SH-SY5Y (cell line): ENCODE data around the gene HYAL1.

Experiments
- GATA2 ChIP-seq: IDR thresholded peaks from 2 replicates; pipeline ENCODE4 v1.6.1; 2011; ENCODE audit warnings: mild to moderate bottlenecking, low read depth, low read length
- GATA3 ChIP-seq: IDR thresholded peaks from 2 replicates; pipeline ENCODE4 v1.6.1; 2011; ENCODE audit warnings: low read depth, mild to moderate bottlenecking, low read length, moderate library complexity

HYAL1 gene, protein sequence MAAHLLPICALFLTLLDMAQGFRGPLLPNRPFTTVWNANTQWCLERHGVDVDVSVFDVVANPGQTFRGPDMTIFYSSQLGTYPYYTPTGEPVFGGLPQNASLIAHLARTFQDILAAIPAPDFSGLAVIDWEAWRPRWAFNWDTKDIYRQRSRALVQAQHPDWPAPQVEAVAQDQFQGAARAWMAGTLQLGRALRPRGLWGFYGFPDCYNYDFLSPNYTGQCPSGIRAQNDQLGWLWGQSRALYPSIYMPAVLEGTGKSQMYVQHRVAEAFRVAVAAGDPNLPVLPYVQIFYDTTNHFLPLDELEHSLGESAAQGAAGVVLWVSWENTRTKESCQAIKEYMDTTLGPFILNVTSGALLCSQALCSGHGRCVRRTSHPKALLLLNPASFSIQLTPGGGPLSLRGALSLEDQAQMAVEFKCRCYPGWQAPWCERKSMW

DNA sequence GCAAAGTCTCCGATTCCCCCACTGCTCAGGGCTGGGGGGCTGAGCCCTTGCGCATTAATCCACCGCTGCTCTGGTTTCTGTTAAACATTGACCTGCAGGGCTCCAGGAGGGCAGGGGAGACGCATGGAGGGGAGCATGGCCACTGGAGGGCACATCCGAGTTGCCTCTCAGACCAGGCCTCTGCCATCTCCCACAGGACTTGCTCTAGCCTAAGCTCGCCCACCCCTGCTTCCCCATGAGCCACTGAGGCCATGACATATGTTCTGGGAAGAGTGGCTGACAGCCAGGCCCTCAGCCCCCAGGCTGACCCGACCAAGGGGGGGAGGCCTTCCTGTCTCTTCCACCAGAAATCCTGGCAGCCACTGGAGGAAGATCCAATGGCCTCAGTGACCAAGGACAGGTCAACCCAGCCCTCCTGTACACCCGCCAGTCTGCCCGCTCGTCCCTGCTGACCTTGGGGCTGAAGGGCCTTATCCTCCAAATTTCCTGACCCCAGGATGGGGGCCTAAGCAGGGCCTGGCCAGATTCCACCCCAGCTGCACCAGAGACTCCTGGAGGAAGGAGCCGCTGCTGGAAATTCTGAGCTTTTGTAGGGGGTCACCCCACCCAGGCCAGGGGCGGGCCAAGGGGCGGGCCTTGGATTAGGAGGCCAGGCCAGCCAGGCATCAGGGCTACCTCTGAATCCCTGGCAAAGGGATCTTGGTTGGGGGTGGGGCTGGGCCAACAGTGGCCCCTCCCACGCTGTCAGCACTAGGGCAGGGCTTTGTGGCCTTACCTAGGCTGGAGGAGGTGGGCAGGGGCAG lies at the start of gene HYAL1:
Gene HYAL1 (minus strand): TSS at position 562 of the 803 bp plus-strand sequence. CDS start 618 bp downstream, outside the sequence.
- TF ChIP-seq GATA2 = no peak
- TF ChIP-seq GATA3 = no peak

DNA sequence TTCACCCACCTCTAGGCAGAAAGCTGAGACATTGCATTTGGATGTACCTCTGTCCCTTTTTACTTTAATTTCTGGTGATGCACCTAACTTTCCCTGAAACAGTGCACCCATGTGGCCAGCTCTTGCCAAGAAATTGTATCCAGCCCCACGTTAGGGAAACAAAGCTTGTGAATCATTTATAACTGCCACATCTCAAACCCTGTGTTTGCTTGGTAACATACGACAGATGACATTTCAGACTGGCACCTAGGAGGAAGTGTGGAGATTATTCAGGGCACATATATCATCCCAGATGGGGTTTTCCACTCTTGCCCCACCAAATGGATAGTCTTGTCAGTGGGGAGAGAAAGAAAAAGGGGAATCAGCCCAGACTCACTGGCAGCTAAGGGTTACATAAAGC lies 49.4 kb upstream of the HYAL1 start:
- no peak for TF ChIP-seq GATA2
- no peak for TF ChIP-seq GATA3

DNA sequence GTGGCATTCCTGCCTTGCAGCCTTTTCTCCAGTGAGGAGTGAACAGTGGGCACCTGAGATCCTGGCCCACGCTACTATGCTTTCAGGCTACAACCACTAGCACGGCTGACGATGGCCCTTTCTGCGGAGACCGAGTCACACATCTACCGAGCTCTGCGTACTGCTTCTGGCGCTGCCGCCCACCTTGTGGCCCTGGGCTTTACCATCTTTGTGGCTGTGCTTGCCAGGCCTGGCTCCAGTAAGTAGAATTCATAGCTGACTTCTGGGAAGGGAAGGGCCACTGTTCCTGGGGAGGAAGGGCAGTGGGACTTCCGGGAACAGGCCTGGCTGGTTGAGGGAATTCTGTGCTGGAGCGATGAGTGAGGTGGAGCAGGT lies 47.9 kb upstream of the HYAL1 start:
- no peak for TF ChIP-seq GATA2

DNA sequence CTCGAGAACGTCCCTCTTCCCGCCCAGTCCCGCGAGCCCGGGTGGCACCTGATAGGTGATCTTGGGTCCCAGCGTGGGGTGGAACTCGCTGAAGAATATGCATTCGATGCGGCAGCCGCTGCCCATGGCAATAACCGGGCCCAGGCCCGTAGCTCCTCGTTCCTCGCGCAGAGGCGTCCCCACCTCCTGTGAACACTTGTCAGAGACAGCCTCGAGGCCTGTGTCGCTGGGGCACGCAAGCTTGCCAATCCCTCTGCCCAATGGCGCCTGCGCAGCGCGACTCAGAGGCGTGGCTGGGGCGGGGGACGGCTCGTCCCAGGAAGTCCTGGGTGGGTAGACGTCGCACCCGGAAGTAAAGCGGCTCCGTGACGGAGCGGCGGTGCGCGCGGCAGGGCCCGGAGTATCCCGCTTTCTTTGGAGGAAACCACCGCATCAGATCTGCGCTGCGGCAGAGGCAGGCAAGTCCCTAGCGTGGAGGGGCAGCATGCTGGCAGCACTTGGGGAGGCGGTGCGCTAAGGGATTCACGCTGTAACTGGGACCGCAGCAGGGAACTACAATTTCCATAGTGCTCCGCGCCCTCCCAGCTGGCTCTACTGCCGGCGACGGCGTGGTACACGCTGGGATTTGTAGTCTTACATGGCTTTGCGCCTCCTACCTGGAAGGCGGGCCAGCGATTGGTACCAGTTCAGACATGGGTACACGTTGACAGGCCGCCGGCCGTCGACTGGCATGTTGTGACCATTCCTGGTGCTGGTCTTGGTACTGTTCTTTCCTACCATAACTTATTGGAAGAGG lies 47.4 kb upstream of the HYAL1 start, which contains the start of the genes CYB561D2 and NPRL2:
Gene CYB561D2 (plus strand): TSS at position 336 of the 796 bp plus-strand sequence. CDS start 572 bp downstream, outside the sequence.
Gene NPRL2 (minus strand): TSS at position 249 of the 796 bp plus-strand sequence. CDS start 123 bp downstream, at position 126.
- TF ChIP-seq GATA3 = no peak
- no peak for TF ChIP-seq GATA2

DNA sequence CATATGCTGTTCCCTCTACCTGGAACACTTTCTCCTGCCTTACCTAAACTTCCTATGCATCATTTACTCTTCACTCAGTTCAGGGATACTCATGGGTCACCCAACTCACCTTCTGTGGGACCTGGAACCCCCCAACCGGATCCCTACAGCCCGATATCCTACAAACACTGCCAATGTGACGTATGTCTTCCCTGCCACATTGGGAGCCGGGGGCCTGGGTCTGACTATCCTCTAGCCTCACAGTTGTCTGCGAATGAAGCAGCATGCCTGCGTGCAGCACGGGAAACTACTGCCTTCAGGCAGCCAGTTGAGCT lies 46.8 kb upstream of the HYAL1 start:
- no peak for TF ChIP-seq GATA2
- no peak for TF ChIP-seq GATA3

DNA sequence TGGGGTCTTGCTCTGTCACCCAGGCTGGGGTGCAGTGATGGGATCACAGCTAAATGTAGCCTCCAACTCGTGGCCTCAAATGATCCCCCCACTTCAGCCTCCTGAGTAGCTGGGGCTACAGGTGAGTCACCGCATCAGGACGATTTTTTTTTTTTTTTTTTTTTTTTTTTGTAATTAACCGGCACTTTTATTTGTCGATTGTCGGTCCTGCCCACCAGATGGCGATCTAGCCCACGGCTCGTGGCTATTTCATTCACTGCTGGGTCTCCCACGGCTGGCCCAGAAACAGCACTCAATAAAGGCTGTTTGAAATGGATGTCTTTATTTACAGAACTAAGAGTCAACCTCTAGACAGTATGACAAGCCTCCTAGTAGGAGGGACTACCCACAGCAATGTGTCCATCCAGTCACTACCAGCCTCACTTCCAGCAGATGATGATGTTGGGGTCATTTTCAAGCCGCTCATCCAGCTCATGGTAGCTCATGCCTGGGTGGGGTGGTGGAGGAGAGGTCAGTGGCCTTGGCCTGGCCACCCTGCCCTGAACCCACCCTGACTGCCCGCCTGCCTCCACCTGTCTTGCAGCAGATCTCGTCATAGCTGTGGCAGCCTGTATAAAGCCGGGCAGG lies 43.9 kb upstream of the HYAL1 start:
- TF ChIP-seq GATA2 (no peak), GATA3 (no peak)

DNA sequence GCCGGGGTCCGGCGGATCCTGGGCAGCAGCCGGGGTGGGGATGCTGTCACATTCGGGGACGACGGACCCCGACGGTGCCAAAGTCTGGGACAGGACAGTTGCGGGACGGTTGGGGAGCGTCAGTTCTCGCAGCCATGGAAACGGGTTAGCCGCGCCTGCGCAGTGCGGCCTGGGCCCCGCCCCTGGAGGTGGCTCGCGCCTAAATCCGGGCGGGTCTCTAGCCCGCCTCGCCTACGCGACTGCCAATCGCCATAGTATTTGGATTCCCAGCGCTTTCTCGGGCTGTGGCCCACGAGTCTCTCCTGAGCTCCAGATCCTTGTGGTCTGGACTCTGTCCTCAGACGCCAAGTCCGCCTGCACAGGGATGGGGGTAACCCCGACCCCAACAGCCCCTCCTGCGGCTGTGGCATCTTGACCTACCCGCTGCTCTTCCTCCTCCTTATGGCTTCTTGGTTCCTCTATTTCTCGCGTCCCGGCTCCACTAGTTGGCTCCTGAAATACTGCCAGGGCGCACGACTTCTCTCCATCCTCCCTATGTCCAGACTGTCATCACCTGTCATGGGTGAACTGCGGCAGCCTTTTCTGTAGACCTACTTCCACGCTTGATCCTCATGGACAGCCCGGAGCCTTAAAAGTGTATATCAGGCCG lies 42.3 kb upstream of the HYAL1 start, which contains the start of gene ZMYND10:
Gene ZMYND10 (minus strand): TSS at position 147 of the 649 bp plus-strand sequence. CDS start 153 bp downstream, outside the sequence.
- TF ChIP-seq GATA3 (no peak), GATA2 (no peak)

DNA sequence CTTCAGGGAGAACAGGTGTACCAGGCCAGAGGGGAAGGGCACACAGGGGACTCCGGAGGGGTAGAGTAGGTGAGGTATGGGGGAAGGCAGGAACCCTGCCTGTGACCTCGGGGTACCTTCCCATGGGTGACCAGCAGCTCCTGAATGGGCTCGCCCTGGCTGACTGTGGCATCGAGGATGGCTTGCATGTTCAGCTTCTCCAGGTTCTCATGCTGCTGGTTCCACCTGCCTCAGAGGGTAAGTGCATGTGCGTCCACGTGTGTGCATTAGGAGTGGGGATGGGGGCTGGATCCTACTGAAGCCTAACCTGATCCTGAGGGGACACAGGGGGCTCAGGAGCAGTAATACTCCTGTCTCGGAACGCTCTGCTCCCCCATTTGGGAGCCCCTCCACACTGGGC lies 41.6 kb upstream of the HYAL1 start:
- no peak for TF ChIP-seq GATA3
- TF ChIP-seq GATA2 = no peak

DNA sequence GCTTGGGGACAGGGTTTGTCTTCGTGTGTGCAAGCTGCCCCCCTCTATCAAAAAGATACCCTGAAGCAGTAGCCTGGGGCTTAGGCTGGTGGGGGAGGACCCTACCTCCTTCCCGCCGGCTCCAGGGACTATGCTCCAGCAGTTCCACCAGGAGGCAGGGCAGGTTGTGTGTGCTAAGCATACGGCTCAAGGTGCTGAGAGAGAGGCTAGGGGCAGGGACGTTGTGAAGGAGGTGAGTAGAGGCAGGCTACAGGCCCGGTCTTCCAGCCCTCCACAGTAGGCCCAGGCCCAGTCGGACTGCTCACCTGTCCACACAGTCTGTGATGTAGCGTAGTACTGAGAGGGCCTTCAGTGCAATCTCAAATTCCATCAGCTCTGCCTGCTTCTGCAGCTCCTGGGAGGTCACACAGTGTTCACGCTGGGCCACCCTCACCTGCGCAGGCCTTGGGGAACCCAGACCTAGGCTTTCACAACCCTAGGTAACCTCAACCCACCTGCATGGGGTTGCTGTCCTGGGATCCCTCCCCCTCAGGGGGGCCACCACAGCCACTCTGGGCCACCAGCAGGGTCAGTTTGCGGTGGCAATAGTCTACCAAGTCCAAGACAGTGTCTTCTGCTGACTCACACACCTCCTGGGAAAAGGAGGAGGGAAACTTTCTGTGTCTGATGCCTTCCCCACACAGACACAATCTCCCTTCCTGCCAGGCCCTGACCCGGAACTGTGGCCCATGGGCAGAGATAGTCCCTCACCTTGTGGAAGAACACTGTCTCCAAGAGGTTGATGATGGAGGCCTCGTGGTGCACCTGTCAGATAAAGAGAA lies 39.6 kb upstream of the HYAL1 start:
- TF ChIP-seq GATA2 (no peak), GATA3 (no peak)

DNA sequence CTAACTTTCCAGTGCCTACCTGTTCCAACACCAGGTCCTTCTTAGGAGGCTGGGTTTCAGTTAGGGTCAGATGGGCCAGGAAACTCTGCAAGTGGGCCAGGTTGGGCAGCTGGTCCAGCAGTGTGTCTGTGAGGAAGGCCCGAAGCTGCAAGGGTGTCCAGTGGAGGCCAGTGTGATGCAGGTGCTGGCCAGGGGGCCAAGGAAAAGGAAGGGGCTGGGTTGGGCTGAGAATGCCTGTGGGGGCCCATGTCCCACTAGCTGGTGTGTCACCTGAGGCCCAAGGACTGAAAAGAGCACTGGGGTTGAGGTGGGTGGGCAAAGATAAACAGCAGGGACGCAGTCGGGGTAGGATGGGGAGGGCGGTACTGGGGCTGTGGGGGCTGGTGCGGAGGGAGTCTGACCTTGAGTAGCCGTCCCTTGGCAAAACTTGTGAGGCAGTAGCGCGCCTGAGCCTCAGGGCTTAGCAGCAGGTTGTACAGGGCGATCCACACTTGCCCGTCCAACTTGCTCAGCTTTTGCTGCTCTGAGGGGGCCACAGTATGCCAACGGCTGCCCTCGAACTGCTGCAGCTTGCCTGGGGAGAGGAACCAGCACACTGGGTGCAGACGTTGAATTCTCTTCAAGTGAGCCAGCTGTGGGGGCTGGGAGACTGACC lies 38.7 kb upstream of the HYAL1 start:
- TF ChIP-seq GATA3 = no peak
- TF ChIP-seq GATA2 = no peak

DNA sequence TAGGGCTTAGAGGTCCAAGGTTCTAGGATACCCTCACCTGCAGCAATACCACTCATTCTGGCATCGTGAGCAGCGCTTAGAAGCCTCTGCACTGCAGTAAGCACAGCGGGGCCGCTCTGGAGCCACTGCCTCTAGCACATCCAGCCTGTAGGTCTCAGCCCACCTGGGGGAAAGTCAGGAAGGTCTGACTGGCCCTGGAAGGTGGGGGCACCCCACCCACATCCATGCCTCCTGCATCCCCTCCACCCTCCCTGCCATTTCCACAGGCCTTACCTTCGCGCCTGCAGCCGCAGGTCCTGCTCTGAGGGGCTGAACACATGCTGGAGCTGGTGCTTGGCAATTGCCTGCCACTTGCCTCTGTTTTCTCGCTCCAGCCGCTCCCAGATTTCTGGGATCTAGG lies 38.2 kb upstream of the HYAL1 start:
- TF ChIP-seq GATA3 = no peak
- no peak for TF ChIP-seq GATA2

DNA sequence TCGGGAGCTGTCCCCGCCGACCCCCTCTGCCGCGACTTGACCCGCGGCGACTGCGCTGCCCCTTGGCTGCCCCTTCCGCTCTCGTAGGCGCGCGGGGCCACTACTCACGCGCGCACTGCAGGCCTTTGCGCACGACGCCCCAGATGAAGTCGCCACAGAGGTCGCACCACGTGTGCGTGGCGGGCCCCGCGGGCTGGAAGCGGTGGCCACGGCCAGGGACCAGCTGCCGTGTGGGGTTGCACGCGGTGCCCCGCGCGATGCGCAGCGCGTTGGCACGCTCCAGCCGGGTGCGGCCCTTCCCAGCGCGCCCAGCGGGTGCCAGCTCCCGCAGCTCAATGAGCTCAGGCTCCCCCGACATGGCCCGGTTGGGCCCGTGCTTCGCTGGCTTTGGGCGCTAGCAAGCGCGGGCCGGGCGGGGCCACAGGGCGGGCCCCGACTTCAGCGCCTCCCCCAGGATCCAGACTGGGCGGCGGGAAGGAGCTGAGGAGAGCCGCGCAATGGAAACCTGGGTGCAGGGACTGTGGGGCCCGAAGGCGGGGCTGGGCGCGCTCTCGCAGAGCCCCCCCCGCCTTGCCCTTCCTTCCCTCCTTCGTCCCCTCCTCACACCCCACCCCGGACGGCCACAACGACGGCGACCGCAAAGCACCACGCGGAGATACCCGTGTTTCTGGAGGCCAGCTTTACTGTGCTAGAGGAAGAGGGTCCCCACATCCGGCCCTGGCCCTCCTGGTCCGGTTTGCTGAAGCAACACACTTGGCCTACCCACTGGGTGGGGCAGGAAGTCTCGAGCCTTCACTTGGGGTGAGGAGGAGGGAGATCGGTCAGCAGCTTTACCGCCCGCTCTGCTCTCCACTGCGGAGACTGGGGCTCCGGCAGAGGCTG lies 37.3 kb upstream of the HYAL1 start, which contains the start of gene RASSF1:
Gene RASSF1 (minus strand): TSS at position 389 of the 882 bp plus-strand sequence. CDS start 31 bp downstream, at position 358.
- TF ChIP-seq GATA2 (no peak), GATA3 (no peak)
